H9 (cell line): ENCODE results near the gene SCUBE1. TPM values are rescaled to one million over a fixed set of nuclear protein-coding genes. Genes with fewer than 3 reads are reported as not detected.

ENCODE experiments used
- DNase-seq: peaks from one replicate; pipeline ENCODE4 v3.0.0-alpha.2; 2017
- H2AFZ ChIP-seq: one replicate; pipeline ENCODE4 v1.6.1; 2013; ENCODE audit warnings: mild to moderate bottlenecking, low read length, control low read depth, moderate library complexity
- H2AK5ac ChIP-seq: 2 replicates; pipeline ENCODE4 v1.6.1; 2013; ENCODE audit warnings: low read length, control low read depth, mixed read lengths; ENCODE audit not compliant: insufficient read length
- H2BK120ac ChIP-seq: one replicate; pipeline ENCODE4 v1.6.1; 2013; ENCODE audit warnings: low read depth, mild to moderate bottlenecking, low read length, control low read depth, inconsistent platforms; ENCODE audit not compliant: poor library complexity, severe bottlenecking
- H2BK12ac ChIP-seq: 2 replicates; pipeline ENCODE4 v1.6.1; 2013; ENCODE audit warnings: low read length, control low read depth, mixed read lengths, low read depth; ENCODE audit not compliant: insufficient read length
- H2BK15ac ChIP-seq: 2 replicates; pipeline ENCODE4 v1.6.1; 2013; ENCODE audit warnings: low read depth, low read length, control low read depth
- H2BK20ac ChIP-seq: one replicate; pipeline ENCODE4 v1.6.1; 2013; ENCODE audit warnings: low read depth, mild to moderate bottlenecking, low read length, control low read depth, inconsistent platforms; ENCODE audit not compliant: poor library complexity, severe bottlenecking
- H2BK5ac ChIP-seq: 2 replicates; pipeline ENCODE4 v1.6.1; 2013; ENCODE audit warnings: low read length, control low read depth, mixed read lengths; ENCODE audit not compliant: insufficient read length
- H3K14ac ChIP-seq: 2 replicates; pipeline ENCODE4 v1.6.1; 2013; ENCODE audit warnings: low read length, control low read depth; ENCODE audit not compliant: insufficient read depth
- H3K18ac ChIP-seq: 2 replicates; pipeline ENCODE4 v1.6.1; 2013; ENCODE audit warnings: low read depth, mild to moderate bottlenecking, mixed read lengths, low read length, control low read depth; ENCODE audit not compliant: insufficient read length
- H3K23ac ChIP-seq: 2 replicates; pipeline ENCODE4 v1.6.1; 2013; ENCODE audit warnings: low read length, control low read depth, mixed read lengths, low read depth; ENCODE audit not compliant: insufficient read length
- H3K23me2 ChIP-seq: 2 replicates; pipeline ENCODE4 v1.6.1; 2013; ENCODE audit warnings: low read depth, mild to moderate bottlenecking, mixed read lengths, low read length, control low read depth; ENCODE audit not compliant: insufficient read length, poor library complexity, severe bottlenecking
- H3K27ac ChIP-seq: 2 replicates; pipeline ENCODE4 v1.5.1; 2013; ENCODE audit warnings: low read length, control low read depth, mixed read lengths, low read depth; ENCODE audit not compliant: insufficient read length
- H3K27me3 ChIP-seq: 2 replicates; pipeline ENCODE4 v1.6.1; 2013; ENCODE audit warnings: low read length, control low read depth, inconsistent platforms; ENCODE audit not compliant: insufficient read depth
- H3K4ac ChIP-seq: 2 replicates; pipeline ENCODE4 v1.6.1; 2013; ENCODE audit warnings: low read depth, mild to moderate bottlenecking, control low read depth, inconsistent platforms, low read length, moderate library complexity
- H3K4me1 ChIP-seq: 2 replicates; pipeline ENCODE4 v1.6.1; 2013; ENCODE audit warnings: low read length, control low read depth, inconsistent platforms; ENCODE audit not compliant: insufficient read depth
- H3K4me2 ChIP-seq: 2 replicates; pipeline ENCODE4 v1.6.1; 2013; ENCODE audit warnings: low read length, control low read depth, mixed read lengths; ENCODE audit not compliant: insufficient read length, insufficient read depth
- H3K56ac ChIP-seq: 2 replicates; pipeline ENCODE4 v1.6.1; 2013; ENCODE audit warnings: low read depth, mild to moderate bottlenecking, mixed read lengths, low read length, control low read depth; ENCODE audit not compliant: insufficient read length
- H3K79me1 ChIP-seq: 2 replicates; pipeline ENCODE4 v1.6.1; 2013; ENCODE audit warnings: low read depth, mild to moderate bottlenecking, moderate library complexity, low read length, control low read depth, inconsistent platforms; ENCODE audit not compliant: insufficient read depth, poor library complexity, severe bottlenecking
- H3K79me2 ChIP-seq: 2 replicates; pipeline ENCODE4 v1.6.1; 2013; ENCODE audit warnings: low read length, control low read depth, inconsistent platforms; ENCODE audit not compliant: insufficient read depth
- H3K9ac ChIP-seq: 2 replicates; pipeline ENCODE4 v1.6.1; 2013; ENCODE audit warnings: low read length, control low read depth, mixed read lengths; ENCODE audit not compliant: insufficient read length; ENCODE audit errors: extremely low read depth
- H3K9me3 ChIP-seq: one replicate; pipeline ENCODE4 v1.6.1; 2013; ENCODE audit warnings: low read depth, low read length, inconsistent platforms; ENCODE audit not compliant: control insufficient read depth
- H3T11ph ChIP-seq: one replicate; pipeline ENCODE4 v1.6.1; 2013; ENCODE audit warnings: mild to moderate bottlenecking, low read length, control low read depth, inconsistent platforms
- H4K20me1 ChIP-seq: one replicate; pipeline ENCODE4 v1.6.1; 2013; ENCODE audit not compliant: control insufficient read depth, insufficient read length, insufficient read depth
- H4K5ac ChIP-seq: 2 replicates; pipeline ENCODE4 v1.6.1; 2013; ENCODE audit warnings: low read depth, mild to moderate bottlenecking, mixed read lengths, low read length, control low read depth; ENCODE audit not compliant: insufficient read length
- H4K8ac ChIP-seq: replicated peaks from 2 replicates; pipeline ENCODE4 v1.6.1; 2013; ENCODE audit warnings: low read length, control low read depth, mixed read lengths, low read depth; ENCODE audit not compliant: insufficient read length
- H4K91ac ChIP-seq: 2 replicates; pipeline ENCODE4 v1.6.1; 2013; ENCODE audit warnings: low read depth, mild to moderate bottlenecking, moderate library complexity, mixed read lengths, low read length, control low read depth; ENCODE audit not compliant: insufficient read length
- H3K27ac Mint-ChIP-seq, 3 experiments: 2 replicates in 2 of 3; 3 replicates in 1 of 3; pipeline ENCODE4 v1.8.0; 2020 to 2021; ENCODE audit warnings: mixed read lengths in 3 of 3, mild to moderate bottlenecking in 1 of 3, moderate library complexity in 1 of 3
- H3K27me3 Mint-ChIP-seq: 2 replicates; pipeline ENCODE4 v1.8.0; 2021; ENCODE audit warnings: low read depth, mild to moderate bottlenecking, moderate library complexity, mixed read lengths
- H3K36me3 Mint-ChIP-seq, 3 experiments: 2 replicates in 2 of 3; 3 replicates in 1 of 3; pipeline ENCODE4 v1.8.0; 2020 to 2021; ENCODE audit warnings: low read depth in 3 of 3, mixed read lengths in 3 of 3; ENCODE audit not compliant: insufficient read depth in 1 of 3
- H3K4me1 Mint-ChIP-seq, 2 experiments: 2 replicates each; pipeline ENCODE4 v1.8.0; 2020; ENCODE audit warnings: mixed read lengths in 2 of 2
- H3K4me3 Mint-ChIP-seq, 2 experiments: 2 replicates in 1 of 2; 3 replicates in 1 of 2; pipeline ENCODE4 v1.8.0; 2020 to 2021; ENCODE audit warnings: mild to moderate bottlenecking in 2 of 2, mixed read lengths in 2 of 2, moderate library complexity in 1 of 2
- H3K9me3 Mint-ChIP-seq, 2 experiments: 2 replicates in 1 of 2; 3 replicates in 1 of 2; pipeline ENCODE4 v1.8.0; 2020; ENCODE audit warnings: mild to moderate bottlenecking in 2 of 2, mixed read lengths in 2 of 2, moderate library complexity in 1 of 2
- WGBS: extraction: QIAGEN DNeasy Blood & Tissue Kit; methylation state at CpG from one replicate; pipeline ENCODE4 v1.1.7; 2013; ENCODE audit warnings: missing lambda C conversion rate, low lambda C conversion rate, mixed read lengths; ENCODE audit not compliant: insufficient read length; ENCODE audit errors: extremely low coverage; 5-methylcytosine and 5-hydroxymethylcytosine counted together
- total RNA-seq: library from RNA; stranded (reverse); gene quantifications from 2 replicates; pipeline ENCODE4 v1.2.1, GENCODE V29; 2021
- TF ChIP-seq, protein P1 (sequence below): fragments of 200-600 bp; sonication (generic); conservative IDR thresholded peaks from 3 replicates; pipeline ENCODE4 v1.8.0; 2021; ENCODE audit warnings: antibody characterized with exemption, mild to moderate bottlenecking

The SCUBE1 gene
- total RNA-seq, 1 experiment from 2014 or later = 1.2 TPM

DNA sequence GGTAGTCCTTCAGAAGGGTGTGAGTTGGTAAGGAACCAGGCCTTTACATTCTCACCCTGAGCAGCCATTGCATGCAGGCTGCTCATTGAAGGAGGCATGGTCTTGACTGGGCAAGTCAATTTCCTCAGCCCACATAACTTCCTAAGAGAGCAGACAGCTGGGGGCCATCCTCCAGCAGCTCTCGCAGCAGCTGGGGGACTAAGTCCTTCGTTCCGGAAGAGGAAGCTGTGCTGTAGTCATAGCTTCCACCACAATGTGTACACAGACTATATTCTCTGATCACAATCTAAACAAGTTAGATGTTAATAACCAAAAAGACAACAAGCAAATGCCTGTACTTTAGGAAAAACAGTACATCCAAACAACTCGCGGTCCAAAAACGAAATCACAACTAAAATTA is 38.5 kb upstream of the SCUBE1 start:
- DNase-seq = no peak
- Histone ChIP-seq H2AK5ac (no peak overlapping the region), H3K23ac (no peak overlapping the region), H2BK12ac (no peak overlapping the region), H4K8ac (no peak overlapping the region), H3K4me2 (no peak overlapping the region), H4K91ac (no peak overlapping the region), H2BK15ac (no peak overlapping the region), H3K9me3 (no peaks in the 10 kb centered on the region), H3K27me3 (no peaks in the 10 kb centered on the region), H3K79me1 (no peaks in the 10 kb centered on the region), H3K9ac (no peak overlapping the region), H3K18ac (no peak overlapping the region), H3K27ac (no peak overlapping the region), H2BK120ac (no peak overlapping the region), H3K4ac (no peak overlapping the region), H3K14ac (no peak overlapping the region), H4K20me1 (no peaks in the 10 kb centered on the region), H2BK5ac (no peak overlapping the region), H4K5ac (no peak overlapping the region), H3K56ac (no peak overlapping the region), H2AFZ (no peak overlapping the region), H3K79me2 (no peaks in the 10 kb centered on the region), H3K23me2 (peaks cover 4% of the 10 kb centered on the region), H3T11ph (no peak overlapping the region), H3K4me1 (no peaks in the 10 kb centered on the region), H2BK20ac (no peak overlapping the region)
- no CpG with 5 or more reads among the region's 6 CpGs for WGBS
- TF ChIP-seq, protein P1, sequence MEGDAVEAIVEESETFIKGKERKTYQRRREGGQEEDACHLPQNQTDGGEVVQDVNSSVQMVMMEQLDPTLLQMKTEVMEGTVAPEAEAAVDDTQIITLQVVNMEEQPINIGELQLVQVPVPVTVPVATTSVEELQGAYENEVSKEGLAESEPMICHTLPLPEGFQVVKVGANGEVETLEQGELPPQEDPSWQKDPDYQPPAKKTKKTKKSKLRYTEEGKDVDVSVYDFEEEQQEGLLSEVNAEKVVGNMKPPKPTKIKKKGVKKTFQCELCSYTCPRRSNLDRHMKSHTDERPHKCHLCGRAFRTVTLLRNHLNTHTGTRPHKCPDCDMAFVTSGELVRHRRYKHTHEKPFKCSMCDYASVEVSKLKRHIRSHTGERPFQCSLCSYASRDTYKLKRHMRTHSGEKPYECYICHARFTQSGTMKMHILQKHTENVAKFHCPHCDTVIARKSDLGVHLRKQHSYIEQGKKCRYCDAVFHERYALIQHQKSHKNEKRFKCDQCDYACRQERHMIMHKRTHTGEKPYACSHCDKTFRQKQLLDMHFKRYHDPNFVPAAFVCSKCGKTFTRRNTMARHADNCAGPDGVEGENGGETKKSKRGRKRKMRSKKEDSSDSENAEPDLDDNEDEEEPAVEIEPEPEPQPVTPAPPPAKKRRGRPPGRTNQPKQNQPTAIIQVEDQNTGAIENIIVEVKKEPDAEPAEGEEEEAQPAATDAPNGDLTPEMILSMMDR = no peak
- H3K4me3 Mint-ChIP-seq = no peak overlapping the region
- H3K36me3 Mint-ChIP-seq = no peaks in the 10 kb centered on the region
- H3K27ac Mint-ChIP-seq = no peak overlapping the region
- peaks cover 32% of the 10 kb centered on the region for H3K27me3 Mint-ChIP-seq
- peaks cover 0 to 11% of the 10 kb centered on the region in 2 experiments; a peak in 1 of 4 replicates for H3K4me1 Mint-ChIP-seq
- H3K9me3 Mint-ChIP-seq = no peaks in the 10 kb centered on the region; a peak in 1 of 5 replicates
